Esophagus squamous epithelium (tissue), 5 donors: ENCODE measurements around the gene KLF13. TPM values are rescaled to one million over a fixed set of nuclear protein-coding genes. Genes with fewer than 3 reads are reported as not detected.

Experiments used
- DNase-seq: peaks from one replicate; lab custom pipeline; 2025; lab: John Stamatoyannopoulos, UW
- H3K27ac ChIP-seq, 4 donors: fragments of 200-600 bp; sonication (generic); one replicate each; pipeline ENCODE4 v1.5.1; 2016 to 2019; ENCODE audit warnings: mild to moderate bottlenecking in 1 of 4
- H3K27me3 ChIP-seq, 4 donors: fragments of 200-600 bp; sonication (generic); 1 replicate in 3 of 4; 2 replicates in 1 of 4; pipeline versions ENCODE4 v1.5.1 to v1.6.0; 2017 to 2021; ENCODE audit warnings: antibody characterized with exemption in 1 of 4
- H3K36me3 ChIP-seq, 3 donors: fragments of 200-600 bp; sonication (generic); one replicate each; pipeline ENCODE4 v1.5.1; 2016 to 2019
- H3K4me1 ChIP-seq, 3 donors: fragments of 200-600 bp; sonication (generic); one replicate each; pipeline ENCODE4 v1.5.1; 2017 to 2019
- H3K4me3 ChIP-seq, 4 donors: fragments of 200-600 bp; sonication (generic); 1 replicate in 3 of 4; 2 replicates in 1 of 4; pipeline ENCODE4 v1.5.1; 2016 to 2019; ENCODE audit warnings: mild to moderate bottlenecking in 2 of 4, moderate library complexity in 1 of 4
- H3K9me3 ChIP-seq, 3 donors: fragments of 200-600 bp; sonication (generic); one replicate each; pipeline ENCODE4 v1.5.1; 2016 to 2019
- CTCF ChIP-seq, 6 experiments: fragments of 450-650 bp in 4 of 6; fragments of 200-600 bp in 2 of 6; sonication (generic) in 2 of 6; IDR thresholded peaks; one replicate each; pipeline ENCODE4 v1.5.1; 2016 to 2019; ENCODE audit warnings: antibody characterized with exemption in 6 of 6, mild to moderate bottlenecking in 4 of 6, moderate library complexity in 4 of 6
- POLR2A ChIP-seq, 4 donors: fragments of 450-650 bp; IDR thresholded peaks; one replicate each; pipeline ENCODE4 v1.6.1; 2017; ENCODE audit warnings: antibody characterized with exemption in 4 of 4, mild to moderate bottlenecking in 4 of 4, moderate library complexity in 3 of 4
- WGBS, 2 donors: methylation state at CpG; one replicate each; pipeline ENCODE4 v1.1.5; 2018; 5-methylcytosine and 5-hydroxymethylcytosine counted together
- intact Hi-C: fragments of 100-400 bp; cut with DNase I; formaldehyde crosslinking; loops from one replicate; pipeline ENCODE4 v1.15.0; 2022
- total RNA-seq, 4 donors: library from RNA; depleted of rRNA; stranded (reverse); fragments of >200 nt; gene quantifications; one replicate each; pipeline ENCODE4 v1.1.0, GENCODE V29; 2016
- donor health status: DM: yes; HTN: yes; CAD: no.

The KLF13 gene
- total RNA-seq, 4 donors from 2014 or later = 16.4 to 54.6 (median 41.8) TPM

GRCh38 chr15:31336593-31337295 lies 10.1 kb downstream of the KLF13 start:
- no peak for TF ChIP-seq CTCF (IDR thresholded peaks at IDR 0.05)
- no peak for TF ChIP-seq POLR2A (IDR thresholded peaks at IDR 0.05)
- Histone ChIP-seq H3K36me3 (no peaks in the 10 kb centered on the region), H3K4me1 (peaks cover 66 to 100% (median 83%) of the 10 kb centered on the region in 3 donors), H3K9me3 (no peaks in the 10 kb centered on the region), H3K4me3 (no peak overlapping the region), H3K27me3 (no peaks in the 10 kb centered on the region), H3K27ac (peak overlapping the region in 3 of 4 donors; percentile 63 to 66 (median 65))
- intact Hi-C loops = loop anchor here (10.0 kb wide), 1 partner anchor 148 kb away; no protein-coding TSS in a partner anchor
- no peak for DNase-seq
- WGBS, 2 donors = 79 to 82% methylated on average over 12 to 13 of the region's 13 CpGs

DNA sequence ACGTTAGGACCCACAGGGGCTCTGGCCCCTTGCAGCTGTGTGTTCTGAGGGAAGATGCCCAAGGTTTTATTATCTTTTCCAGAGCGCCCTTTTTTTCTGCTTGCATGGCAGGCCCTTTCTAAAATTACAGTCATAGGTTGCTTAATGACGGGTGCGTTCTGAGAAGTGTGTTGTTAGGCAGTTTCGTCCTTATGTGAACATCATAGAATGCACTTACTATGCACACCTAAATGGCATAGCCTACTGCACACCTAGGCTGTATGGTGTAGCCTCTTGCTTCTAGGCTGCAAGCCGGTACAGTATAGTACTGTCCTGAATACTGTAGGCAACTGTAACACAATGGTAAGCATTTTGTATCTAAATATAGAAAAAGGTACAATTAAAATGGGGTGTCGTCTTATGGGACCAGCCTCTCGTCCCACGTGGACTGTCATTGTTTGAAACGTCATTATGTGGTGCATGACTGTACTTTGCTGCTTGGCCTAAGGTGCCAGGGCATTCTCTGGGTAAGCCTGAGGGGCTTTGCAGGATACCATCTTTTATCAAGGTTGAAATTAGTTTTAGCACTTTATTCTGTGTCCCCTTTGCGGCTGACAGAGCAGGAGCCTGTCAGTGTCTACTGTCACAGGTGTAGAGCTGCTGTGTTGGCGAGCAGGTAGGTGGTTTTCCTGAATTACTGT lies 10.9 kb downstream of the KLF13 start:
- peaks cover 68 to 100% (median 84%) of the 10 kb centered on the region in 3 donors for H3K4me1 ChIP-seq

GRCh38 chr15:31338318-31338878 lies 11.8 kb downstream of the KLF13 start:
- H3K27ac ChIP-seq = peak overlapping the region; percentile 64 to 84 (median 77)
- H3K4me3 ChIP-seq = peak overlapping the region in 1 of 4 donors; percentile 22
- intact Hi-C loops = loop anchor here (10.0 kb wide), 1 partner anchor 146 kb away; no protein-coding TSS in a partner anchor
- H3K4me1 ChIP-seq = peaks cover 73 to 100% (median 84%) of the 10 kb centered on the region in 3 donors
- WGBS, 2 donors = 20 to 24% methylated on average over 3 to 9 of the region's 9 CpGs
- no peak for DNase-seq
- no peaks in the 10 kb centered on the region for H3K36me3 ChIP-seq
- no peak for TF ChIP-seq CTCF (IDR thresholded peaks at IDR 0.05)
- TF ChIP-seq POLR2A (IDR thresholded peaks at IDR 0.05) = no peak
- no peaks in the 10 kb centered on the region for H3K9me3 ChIP-seq
- H3K27me3 ChIP-seq = no peaks in the 10 kb centered on the region

More for the DNA sequence above, 10.9 kb downstream of the KLF13 start:
- no peak for DNase-seq
- Histone ChIP-seq H3K36me3 (no peaks in the 10 kb centered on the region), H3K27ac (peak overlapping the region in 3 of 4 donors; percentile 77 to 84 (median 77)), H3K9me3 (no peaks in the 10 kb centered on the region), H3K4me3 (no peak overlapping the region), H3K27me3 (no peaks in the 10 kb centered on the region)
- intact Hi-C loops = loop anchor here (10.0 kb wide), 1 partner anchor 147 kb away; no protein-coding TSS in a partner anchor
- TF ChIP-seq CTCF (IDR thresholded peaks at IDR 0.05) (no peak), POLR2A (IDR thresholded peaks at IDR 0.05) (no peak)
- WGBS, 2 donors = 72 to 74% methylated on average over 12 of the region's 12 CpGs

- Histone ChIP-seq H3K4me3 (peak overlapping the region in 2 of 4 donors; percentile 2 to 22), H3K27ac (peak overlapping the region; percentile 64 to 84 (median 77)), H3K4me1 (peaks cover 79 to 100% (median 85%) of the 10 kb centered on the region in 3 donors), H3K36me3 (no peaks in the 10 kb centered on the region), H3K27me3 (no peaks in the 10 kb centered on the region), H3K9me3 (no peaks in the 10 kb centered on the region)
- intact Hi-C loops = loop anchor here (10.0 kb wide), 1 partner anchor 146 kb away; no protein-coding TSS in a partner anchor
- WGBS, 2 donors = 15 to 39% methylated on average over 7 to 9 of the region's 9 CpGs
- TF ChIP-seq POLR2A (IDR thresholded peaks at IDR 0.05) = no peak
- no peak for TF ChIP-seq CTCF (IDR thresholded peaks at IDR 0.05)
- DNase-seq = no peak
These were observed 12.4 kb downstream of the KLF13 start for GRCh38 chr15:31338879-31339557.
